ENCODE data around the gene RET.

RET gene

GRCh38 chr10:43076876-43077420 is at the start of gene RET:
TSS of gene RET (plus strand) at chr10:43077069. CDS start at chr10:43077259, 190 bp downstream.
- peak; percentile 10 for DNase-seq

GRCh38 chr10:43027331-43027955 is 49.4 kb upstream of the RET start:
- no peak for DNase-seq

- DNase-seq: no peak
These were observed 48.7 kb upstream of the RET start for GRCh38 chr10:43028143-43028542.

- no peak for DNase-seq
These were observed 47.8 kb upstream of the RET start for GRCh38 chr10:43029043-43029442.

- DNase-seq: no peak
These were observed 44.3 kb upstream of the RET start for GRCh38 chr10:43032613-43033012.

- no peak for DNase-seq
These were observed 41.1 kb upstream of the RET start for GRCh38 chr10:43035800-43036199.

- no peak for DNase-seq
These were observed 40.1 kb upstream of the RET start for GRCh38 chr10:43036481-43037428.

GRCh38 chr10:43037440-43037839 is 39.4 kb upstream of the RET start:
- DNase-seq: no peak

GRCh38 chr10:43037942-43038782 is 38.7 kb upstream of the RET start:
- no peak for DNase-seq

GRCh38 chr10:43038783-43039623 is 37.9 kb upstream of the RET start:
- DNase-seq: no peak

GRCh38 chr10:43039624-43040481 is 37.0 kb upstream of the RET start:
- DNase-seq: no peak

GRCh38 chr10:43040482-43041256 is 36.2 kb upstream of the RET start:
- no peak for DNase-seq

GRCh38 chr10:43041422-43042342 is 35.2 kb upstream of the RET start:
- no peak for DNase-seq

- DNase-seq: no peak
These were observed 34.1 kb upstream of the RET start for GRCh38 chr10:43042503-43043341.

- no peak for DNase-seq
These were observed 33.5 kb upstream of the RET start for GRCh38 chr10:43043342-43043772.

- DNase-seq: no peak
These were observed 33.0 kb upstream of the RET start for GRCh38 chr10:43043773-43044447.

GRCh38 chr10:43044448-43044921 is 32.4 kb upstream of the RET start:
- no peak for DNase-seq
